ENCODE data around the gene RMC1. TPM values are rescaled to one million over a fixed set of nuclear protein-coding genes. Genes with fewer than 3 reads are reported as not detected.
A peak's percentile ranks its signal among the peaks of the same experiment; 100 is the strongest.

Gene RMC1
- total and polyA plus RNA-seq, 2 of the 13 experiments (the other 11 are each of a cell fraction or from before 2014, with no cell fraction given) = 9.4 to 19.5 TPM

GRCh38 chr18:23569299-23570063 is 66.2 kb downstream of the RMC1 start (continued):
- TF ChIP-seq PBX3 (CRISPR knock-in tag; IDR thresholded peaks at IDR 0.05; ENCODE audit: borderline replicate concordance) (no peak), SAFB2 (CRISPR knock-in tag; IDR thresholded peaks at IDR 0.05; ENCODE audit: borderline replicate concordance, low read depth) (no peak), MEF2D (CRISPR knock-in tag; IDR thresholded peaks at IDR 0.05) (no peak), MED1 (CRISPR knock-in tag; IDR thresholded peaks at IDR 0.05) (peak; percentile 83), HOXA7 (CRISPR knock-in tag; IDR thresholded peaks at IDR 0.05) (no peak), ZNF331 (CRISPR knock-in tag; IDR thresholded peaks at IDR 0.05) (peak; percentile 46; the same call in 1 of the 2 replicates), EP300 (IDR thresholded peaks at IDR 0.05; ENCODE audit: low read depth in 2 of 2, low read length in 2 of 2) (peak in 1 of 2 experiments; percentile 73; a peak in 2 of 4 replicates), EP300 (CRISPR knock-in tag; IDR thresholded peaks at IDR 0.05; ENCODE audit: borderline replicate concordance) (0 out of 2 replicates have a peak, but pooled peaks have one; percentile 21), FOXA1 (IDR thresholded peaks at IDR 0.05) (no peak), FOXA1 (CRISPR knock-in tag; IDR thresholded peaks at IDR 0.05) (peak; percentile 73), FLYWCH1 (CRISPR knock-in tag; IDR thresholded peaks at IDR 0.05) (no peak), MTF1 (CRISPR knock-in tag; IDR thresholded peaks at IDR 0.05) (no peak), ASH2L (IDR thresholded peaks at IDR 0.05; ENCODE audit: insufficient read length, low read depth, low read length) (peak; percentile 55), MAFK (conservative IDR thresholded peaks at IDR 0.05 in 1 of 2, IDR thresholded peaks at IDR 0.05 in 1 of 2; ENCODE audit: low read length in 2 of 2) (no peak), RARA (CRISPR knock-in tag; IDR thresholded peaks at IDR 0.05) (peak; percentile 71), PHF21A (CRISPR knock-in tag; IDR thresholded peaks at IDR 0.05) (peak; percentile 22; the same call in 1 of the 2 replicates), FOXJ3 (CRISPR knock-in tag; IDR thresholded peaks at IDR 0.05; ENCODE audit: borderline replicate concordance) (peak; percentile 51; the same call in 1 of the 2 replicates), FOXA3 (CRISPR knock-in tag; IDR thresholded peaks at IDR 0.05) (peak; percentile 79), FUBP1 (CRISPR knock-in tag; IDR thresholded peaks at IDR 0.05; ENCODE audit: borderline replicate concordance) (no peak), STAT6 (CRISPR knock-in tag; IDR thresholded peaks at IDR 0.05; ENCODE audit: borderline replicate concordance) (no peak), ZNF670 (CRISPR knock-in tag; IDR thresholded peaks at IDR 0.05; ENCODE audit: borderline replicate concordance) (no peak), MXD1 (CRISPR knock-in tag; IDR thresholded peaks at IDR 0.05) (no peak), SMC3 (IDR thresholded peaks at IDR 0.05; ENCODE audit: low read length) (peak; percentile 10; the same call in 1 of the 2 replicates)

All from HepG2 (cell line).